Adrenal gland (tissue), 5 donors: ENCODE results near the gene TLR2.

Source experiments
- POLR2A ChIP-seq, 2 donors: fragments of 450-650 bp; IDR thresholded peaks; one replicate each; pipeline ENCODE4 v1.6.1; 2017; ENCODE audit warnings: antibody characterized with exemption in 2 of 2, mild to moderate bottlenecking in 2 of 2, moderate library complexity in 1 of 2
- TF ChIP-seq, protein P1 (sequence below), 6 experiments: fragments of 450-650 bp in 4 of 6; fragments of 200-600 bp in 2 of 6; sonication (generic) in 1 of 6; IDR thresholded peaks; 1 replicate in 5 of 6; 2 replicates in 1 of 6; pipeline versions ENCODE4 v1.5.1 to v1.8.0; 2016 to 2021; ENCODE audit warnings: antibody characterized with exemption in 6 of 6, mild to moderate bottlenecking in 2 of 6, moderate library complexity in 1 of 6
- donor health status: DM: no; HTN: no; CAD: no.

DNA sequence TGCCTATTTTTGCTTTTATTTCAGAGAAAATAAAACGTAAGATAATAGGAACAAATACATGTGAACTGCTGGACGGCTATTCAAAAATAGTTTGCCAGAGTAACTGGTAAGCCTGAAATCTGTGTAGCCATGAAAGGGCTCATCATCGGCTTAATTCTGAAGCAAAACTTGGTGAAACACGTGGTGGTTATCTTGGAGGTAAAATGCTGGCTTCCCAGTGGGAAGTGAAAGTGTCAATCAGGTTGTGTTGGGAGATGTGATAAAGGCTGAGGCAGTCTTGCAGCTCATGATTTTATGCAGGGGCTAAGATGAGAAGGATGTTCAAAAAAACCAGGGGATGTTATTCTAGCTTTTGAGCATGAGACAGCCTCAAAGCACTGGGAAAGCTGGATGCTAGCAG, 36.1 kb upstream of the TLR2 start:
- TF ChIP-seq POLR2A (IDR thresholded peaks at IDR 0.05) = no peak
- TF ChIP-seq, protein P1, sequence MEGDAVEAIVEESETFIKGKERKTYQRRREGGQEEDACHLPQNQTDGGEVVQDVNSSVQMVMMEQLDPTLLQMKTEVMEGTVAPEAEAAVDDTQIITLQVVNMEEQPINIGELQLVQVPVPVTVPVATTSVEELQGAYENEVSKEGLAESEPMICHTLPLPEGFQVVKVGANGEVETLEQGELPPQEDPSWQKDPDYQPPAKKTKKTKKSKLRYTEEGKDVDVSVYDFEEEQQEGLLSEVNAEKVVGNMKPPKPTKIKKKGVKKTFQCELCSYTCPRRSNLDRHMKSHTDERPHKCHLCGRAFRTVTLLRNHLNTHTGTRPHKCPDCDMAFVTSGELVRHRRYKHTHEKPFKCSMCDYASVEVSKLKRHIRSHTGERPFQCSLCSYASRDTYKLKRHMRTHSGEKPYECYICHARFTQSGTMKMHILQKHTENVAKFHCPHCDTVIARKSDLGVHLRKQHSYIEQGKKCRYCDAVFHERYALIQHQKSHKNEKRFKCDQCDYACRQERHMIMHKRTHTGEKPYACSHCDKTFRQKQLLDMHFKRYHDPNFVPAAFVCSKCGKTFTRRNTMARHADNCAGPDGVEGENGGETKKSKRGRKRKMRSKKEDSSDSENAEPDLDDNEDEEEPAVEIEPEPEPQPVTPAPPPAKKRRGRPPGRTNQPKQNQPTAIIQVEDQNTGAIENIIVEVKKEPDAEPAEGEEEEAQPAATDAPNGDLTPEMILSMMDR (IDR thresholded peaks at IDR 0.05) = no peak
